Smooth muscle cell (in vitro differentiated cells): ENCODE data around the gene WDR6. TPM values are rescaled to one million over a fixed set of nuclear protein-coding genes. Genes with fewer than 3 reads are reported as not detected.
A peak's percentile ranks its signal among the peaks of the same experiment; 100 is the strongest.

Experiments
- DNase-seq: peaks from one replicate; lab custom pipeline; 2025; ENCODE audit not compliant: unreplicated experiment; lab: John Stamatoyannopoulos, UW
- H2AFZ ChIP-seq: fragments of 200-600 bp; sonication (generic); 2 replicates; pipeline ENCODE4 v1.6.0; 2016; ENCODE audit warnings: antibody characterized with exemption, low read depth, mild to moderate bottlenecking
- H3F3A ChIP-seq: fragments of 200-600 bp; sonication (generic); 2 replicates; pipeline ENCODE4 v1.6.0; 2017; ENCODE audit warnings: antibody characterized with exemption, low read depth
- H3K27ac ChIP-seq: fragments of 200-600 bp; sonication (generic); 2 replicates; pipeline ENCODE4 v1.5.1; 2016; ENCODE audit warnings: low read depth, mild to moderate bottlenecking
- H3K27me3 ChIP-seq: fragments of 200-600 bp; sonication (generic); 2 replicates; pipeline ENCODE4 v1.6.1; 2016; ENCODE audit warnings: low read depth, mild to moderate bottlenecking
- H3K36me3 ChIP-seq: fragments of 200-600 bp; sonication (generic); 2 replicates; pipeline ENCODE4 v1.5.1; 2016; ENCODE audit warnings: low read depth
- H3K4me1 ChIP-seq: fragments of 200-600 bp; sonication (generic); 2 replicates; pipeline ENCODE4 v1.5.1; 2016; ENCODE audit warnings: low read depth
- H3K4me2 ChIP-seq: fragments of 200-600 bp; sonication (generic); 2 replicates; pipeline ENCODE4 v1.6.0; 2016; ENCODE audit warnings: mild to moderate bottlenecking
- H3K4me3 ChIP-seq: fragments of 200-600 bp; sonication (generic); 2 replicates; pipeline ENCODE4 v1.5.1; 2016; ENCODE audit warnings: mild to moderate bottlenecking
- H3K79me2 ChIP-seq: fragments of 200-600 bp; sonication (generic); 2 replicates; pipeline ENCODE4 v1.6.0; 2016; ENCODE audit warnings: low read depth, mild to moderate bottlenecking
- H3K9ac ChIP-seq: fragments of 200-600 bp; sonication (generic); 2 replicates; pipeline ENCODE4 v1.6.0; 2016; ENCODE audit warnings: low read depth
- H3K9me3 ChIP-seq: fragments of 200-600 bp; sonication (generic); replicated peaks from 2 replicates; pipeline ENCODE4 v1.5.1; 2016; ENCODE audit warnings: low read depth
- H4K20me1 ChIP-seq: fragments of 200-600 bp; sonication (generic); 2 replicates; pipeline ENCODE4 v1.6.0; 2016; ENCODE audit warnings: low read depth
- CTCF ChIP-seq: fragments of 200-600 bp; sonication (generic); IDR thresholded peaks from 2 replicates; pipeline ENCODE4 v1.5.1; 2017; ENCODE audit warnings: borderline replicate concordance, mild to moderate bottlenecking, antibody characterized with exemption; ENCODE audit not compliant: insufficient read depth, poor library complexity, severe bottlenecking
- WGBS: methylation state at CpG from one replicate; pipeline ENCODE4 v1.1.7; 2016; ENCODE audit warnings: low lambda C conversion rate; 5-methylcytosine and 5-hydroxymethylcytosine counted together
- polyA plus RNA-seq: library from polyadenylated mRNA; unstranded; fragments of >200 nt; fragmentation: Nextera tagmentation; extraction: Ambion mirVana; gene quantifications from 2 replicates; pipeline ENCODE4 v1.2.1, GENCODE V29; 2016
- total RNA-seq: library from RNA; depleted of rRNA; stranded (reverse); fragments of >200 nt; gene quantifications from 2 replicates; pipeline ENCODE4 v1.2.3, GENCODE V29; 2014

The WDR6 gene
- total and polyA plus RNA-seq, 2 experiments from 2014 or later, result 61.8 to 86.8 TPM

GRCh38 chr3:48962939-48963338 lies 44.3 kb upstream of the WDR6 start:
- no peak for TF ChIP-seq CTCF
- peaks cover 16% of the 10 kb centered on the region for H3K79me2 ChIP-seq
- H3K9ac ChIP-seq, result no peak overlapping the region
- DNase-seq, result no peak
- 90% methylated on average over 4 of the region's 4 CpGs for WGBS
- no peak overlapping the region for H2AFZ ChIP-seq
- H3K9me3 ChIP-seq, result no peaks in the 10 kb centered on the region
- no peak overlapping the region for H3K4me3 ChIP-seq
- no peak overlapping the region for H3K4me2 ChIP-seq
- peaks cover 5% of the 10 kb centered on the region for H3K36me3 ChIP-seq
- no peak overlapping the region for H3K27ac ChIP-seq
- no peaks in the 10 kb centered on the region for H3K27me3 ChIP-seq
- no peaks in the 10 kb centered on the region for H3F3A ChIP-seq
- H3K4me1 ChIP-seq, result no peaks in the 10 kb centered on the region
- H4K20me1 ChIP-seq, result peaks cover 62% of the 10 kb centered on the region

GRCh38 chr3:48963591-48963990 lies 43.6 kb upstream of the WDR6 start:
- H3K4me2 ChIP-seq, result no peak overlapping the region
- H3K9me3 ChIP-seq, result no peaks in the 10 kb centered on the region
- H3K36me3 ChIP-seq, result peaks cover 5% of the 10 kb centered on the region
- 83% methylated on average over 2 of the region's 2 CpGs for WGBS
- TF ChIP-seq CTCF, result no peak
- no peak overlapping the region for H3K27ac ChIP-seq
- H4K20me1 ChIP-seq, result peaks cover 57% of the 10 kb centered on the region
- H3K4me3 ChIP-seq, result no peak overlapping the region
- H3F3A ChIP-seq, result no peaks in the 10 kb centered on the region
- no peaks in the 10 kb centered on the region for H3K27me3 ChIP-seq
- peaks cover 9% of the 10 kb centered on the region for H3K79me2 ChIP-seq
- H3K4me1 ChIP-seq, result no peaks in the 10 kb centered on the region
- no peak overlapping the region for H3K9ac ChIP-seq
- no peak for DNase-seq
- no peak overlapping the region for H2AFZ ChIP-seq

- H3F3A ChIP-seq, result no peaks in the 10 kb centered on the region
- no peaks in the 10 kb centered on the region for H3K4me1 ChIP-seq
- peaks cover 32% of the 10 kb centered on the region for H4K20me1 ChIP-seq
- DNase-seq, result no peak
- peaks cover 10% of the 10 kb centered on the region for H3K36me3 ChIP-seq
- no peak for TF ChIP-seq CTCF
- WGBS, result 69% methylated on average over 3 of the region's 3 CpGs
- H3K79me2 ChIP-seq, result peaks cover 6% of the 10 kb centered on the region
- H3K9me3 ChIP-seq, result no peaks in the 10 kb centered on the region
- H2AFZ ChIP-seq, result no peak overlapping the region
- no peaks in the 10 kb centered on the region for H3K27me3 ChIP-seq
- H3K9ac ChIP-seq, result no peak overlapping the region
- H3K4me3 ChIP-seq, result no peak overlapping the region
- peak overlapping the region; percentile 44 for H3K27ac ChIP-seq
- no peak overlapping the region for H3K4me2 ChIP-seq
Measured at GRCh38 chr3:48966367-48966766, 40.8 kb upstream of the WDR6 start.

GRCh38 chr3:48966876-48967361 lies 40.3 kb upstream of the WDR6 start:
- H3K36me3 ChIP-seq, result peaks cover 10% of the 10 kb centered on the region
- no peak overlapping the region for H2AFZ ChIP-seq
- H3K79me2 ChIP-seq, result peaks cover under 1% of the 10 kb centered on the region
- H3K9ac ChIP-seq, result no peak overlapping the region
- H3K27ac ChIP-seq, result peak overlapping the region; percentile 44
- peaks cover 30% of the 10 kb centered on the region for H4K20me1 ChIP-seq
- no peak for TF ChIP-seq CTCF
- H3K4me2 ChIP-seq, result peak overlapping the region; percentile 22
- H3K4me3 ChIP-seq, result no peak overlapping the region
- H3F3A ChIP-seq, result no peaks in the 10 kb centered on the region
- no peaks in the 10 kb centered on the region for H3K4me1 ChIP-seq
- WGBS, result 60% methylated on average over 7 of the region's 7 CpGs
- H3K9me3 ChIP-seq, result no peaks in the 10 kb centered on the region
- DNase-seq, result no peak
- no peaks in the 10 kb centered on the region for H3K27me3 ChIP-seq
